Amniotic stem cell (primary cell): Measurements from ENCODE around the gene DDIT4L.
"Not testable (repeated sequence)": the region's sequence is repeated elsewhere in the genome, so short reads cannot be mapped to it uniquely, and the experiment has no call there.

Experiments
- DNase-seq: peaks from one replicate; lab custom pipeline; 2025; lab: John Stamatoyannopoulos, UW

The DDIT4L gene, protein sequence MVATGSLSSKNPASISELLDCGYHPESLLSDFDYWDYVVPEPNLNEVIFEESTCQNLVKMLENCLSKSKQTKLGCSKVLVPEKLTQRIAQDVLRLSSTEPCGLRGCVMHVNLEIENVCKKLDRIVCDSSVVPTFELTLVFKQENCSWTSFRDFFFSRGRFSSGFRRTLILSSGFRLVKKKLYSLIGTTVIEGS

DNA sequence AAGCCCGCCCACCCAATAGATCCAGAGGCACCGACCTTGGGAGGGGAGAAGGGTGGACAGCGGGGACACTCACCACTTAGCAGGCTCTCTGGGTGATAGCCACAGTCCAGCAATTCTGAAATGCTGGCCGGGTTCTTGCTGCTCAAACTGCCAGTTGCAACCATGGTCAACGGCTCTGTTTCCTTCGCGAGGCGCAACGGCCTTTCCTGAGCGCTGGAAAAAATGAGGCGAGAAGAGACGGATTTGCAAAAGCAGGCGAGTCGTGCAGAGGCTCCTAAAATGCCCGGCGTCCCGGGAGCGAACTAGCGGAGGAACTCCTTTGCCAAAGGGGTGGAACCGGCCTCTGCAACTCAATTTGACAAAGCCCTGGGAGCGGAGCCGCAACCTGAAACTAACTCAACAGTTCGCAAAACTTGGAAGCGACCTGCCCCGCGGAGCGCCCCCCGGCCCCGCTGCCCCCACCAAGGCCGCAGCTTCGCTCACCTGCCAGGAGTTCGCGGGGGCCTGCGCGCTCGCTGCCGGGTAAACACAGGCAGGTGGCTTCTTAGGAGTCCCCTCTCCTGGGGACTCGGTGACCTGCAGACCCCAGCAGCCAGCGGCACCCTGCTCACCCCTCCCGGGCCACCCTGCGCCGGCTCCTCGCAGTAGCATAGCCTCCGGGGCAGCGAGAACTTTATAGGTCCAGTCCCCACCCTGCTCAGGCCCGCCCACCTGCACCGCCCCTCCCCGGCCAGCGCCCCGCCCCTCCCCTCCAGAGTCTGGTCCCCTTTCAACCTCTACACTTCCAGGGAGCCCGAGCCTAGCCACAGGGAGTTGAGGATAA, at the start of gene DDIT4L:
DDIT4L (minus strand) TSS at position 649 of the 823 bp plus-strand sequence; CDS start at position 164, 485 bp downstream.
- no peak for DNase-seq

DNA sequence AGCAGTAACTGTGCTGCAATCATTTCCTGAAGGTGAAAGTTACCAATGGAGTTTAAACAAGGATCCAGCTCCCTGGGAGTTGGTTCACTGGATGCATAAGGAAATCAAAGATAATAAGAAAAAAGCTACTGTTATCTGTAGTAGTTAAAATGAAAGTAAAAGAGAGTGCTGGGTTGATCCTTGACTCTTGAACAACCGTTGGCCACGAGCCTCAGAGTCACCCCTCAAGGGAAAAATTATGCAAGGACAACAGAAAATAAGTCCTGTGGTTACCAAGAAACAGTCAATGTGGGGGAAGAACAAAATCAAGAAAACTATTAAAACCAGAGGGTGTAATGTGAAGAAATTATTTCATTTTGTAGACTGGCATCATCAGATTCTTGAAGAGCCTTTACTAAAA, 49.7 kb upstream of the DDIT4L start:
- no peak for DNase-seq

DNA sequence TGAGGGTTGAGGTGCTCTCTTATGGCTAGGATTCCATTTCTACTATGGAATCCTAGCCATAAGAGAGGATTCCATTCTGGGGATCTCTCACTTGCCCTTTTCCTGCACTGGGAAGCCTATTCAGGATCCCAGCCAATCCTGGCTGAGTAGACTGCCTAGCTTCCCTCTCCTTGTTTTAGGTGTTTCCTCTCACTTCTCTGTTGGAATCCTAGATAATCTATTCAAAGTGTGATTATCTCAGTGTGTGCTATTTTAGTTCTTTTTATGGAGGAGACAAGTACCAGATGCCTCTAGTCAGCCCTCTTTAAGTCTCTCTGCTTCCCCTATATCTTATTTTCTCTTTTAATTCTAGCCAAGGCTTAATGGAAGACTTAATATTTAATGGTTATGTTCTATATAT, 34.5 kb upstream of the DDIT4L start:
- no peak for DNase-seq

DNA sequence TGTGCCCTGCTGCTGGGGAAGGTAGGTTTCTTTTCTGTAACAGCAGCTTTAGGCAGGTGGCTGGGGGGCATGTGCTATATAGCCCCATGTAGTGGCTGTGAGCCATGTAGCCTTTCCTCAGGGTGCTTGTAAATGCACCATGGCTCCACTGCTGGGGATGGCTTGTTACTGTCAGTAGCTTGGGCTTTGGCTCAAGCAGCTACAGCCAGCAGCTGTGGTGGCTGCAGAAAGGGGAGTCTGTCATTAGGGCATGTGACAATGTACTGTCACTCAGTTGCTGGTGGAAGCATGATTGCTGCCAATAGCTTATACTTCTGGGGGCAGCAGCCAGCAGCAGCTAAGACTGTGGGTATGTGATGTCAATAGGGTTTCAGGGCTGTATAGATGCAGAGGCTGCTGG, 33.9 kb upstream of the DDIT4L start:
- DNase-seq: no peak

DNA sequence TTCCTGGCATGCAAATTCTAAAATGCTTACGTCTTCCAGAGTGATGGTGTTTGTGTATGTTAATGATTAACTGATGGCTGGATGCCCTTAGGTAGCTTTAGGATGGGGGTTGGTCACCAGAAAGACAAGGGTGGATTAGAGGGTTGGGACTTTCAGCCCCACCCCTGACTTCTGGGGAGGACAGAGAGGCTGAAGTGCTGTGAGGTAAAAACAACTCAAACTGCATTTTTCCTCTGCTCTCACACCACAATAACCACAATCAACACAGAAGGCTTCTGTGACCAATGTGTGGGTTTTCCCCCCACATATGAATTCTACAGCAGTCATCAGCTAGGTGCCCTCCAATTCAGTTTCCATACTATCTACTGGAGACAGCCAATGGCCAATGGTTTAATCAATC, 18.7 kb upstream of the DDIT4L start:
- no peak for DNase-seq

DNA sequence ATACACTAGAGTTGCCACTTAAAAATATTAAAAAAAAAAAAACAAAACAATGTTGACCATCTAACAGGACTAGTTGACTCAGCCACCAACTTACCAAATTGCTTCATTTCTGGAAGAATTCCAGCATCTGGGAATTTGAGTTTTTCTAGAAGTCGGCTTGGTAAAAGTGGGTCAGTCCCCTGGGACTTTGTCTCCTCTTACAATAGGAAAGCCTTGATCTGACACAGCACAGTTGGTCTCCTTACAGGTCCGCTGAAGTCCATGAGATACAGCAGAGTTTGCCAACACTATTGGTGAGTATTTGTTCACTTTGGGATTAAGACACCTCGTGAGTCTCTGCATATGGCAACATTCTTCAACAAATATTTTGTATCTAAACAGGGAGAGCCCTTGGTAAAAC, 18.2 kb upstream of the DDIT4L start:
- DNase-seq: no peak

DNA sequence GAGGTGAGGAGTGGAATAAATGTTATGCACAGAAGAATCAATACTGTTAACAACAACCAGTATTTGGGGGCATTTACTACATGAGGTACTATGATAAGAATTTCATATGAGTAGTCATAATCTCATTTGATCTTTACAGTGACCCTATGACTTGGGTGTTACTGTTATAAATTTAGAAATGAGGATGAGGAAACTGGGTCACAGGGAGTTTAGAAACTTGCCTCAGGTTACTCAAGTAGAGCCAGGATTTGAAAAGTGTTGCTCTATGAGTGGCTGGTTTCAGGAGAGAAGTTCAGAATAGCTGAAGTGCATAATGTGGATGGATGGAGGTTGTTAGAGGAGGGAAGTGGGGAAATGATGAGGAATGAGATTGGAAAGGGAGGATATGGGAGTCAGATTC, 16.6 kb upstream of the DDIT4L start:
- DNase-seq: no peak

DNA sequence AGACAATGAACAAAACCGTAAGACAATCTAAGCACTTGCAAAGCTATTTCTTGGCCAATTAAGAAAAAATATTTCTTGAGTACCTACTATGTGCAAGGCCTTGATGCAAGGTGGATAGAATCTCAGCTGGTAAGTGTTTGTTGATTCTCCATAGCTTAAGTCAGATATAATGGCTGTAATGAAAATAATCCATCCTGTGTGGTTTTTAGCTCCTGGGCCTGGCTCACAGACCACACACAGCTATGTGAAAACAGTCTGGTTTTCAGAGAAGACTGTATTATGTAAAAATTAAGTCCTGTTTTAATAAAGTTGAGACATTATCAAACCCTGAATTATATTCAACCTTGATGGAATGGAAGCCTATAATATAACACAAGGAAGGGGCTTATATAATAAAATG, 7.8 kb upstream of the DDIT4L start:
- no peak for DNase-seq

DNA sequence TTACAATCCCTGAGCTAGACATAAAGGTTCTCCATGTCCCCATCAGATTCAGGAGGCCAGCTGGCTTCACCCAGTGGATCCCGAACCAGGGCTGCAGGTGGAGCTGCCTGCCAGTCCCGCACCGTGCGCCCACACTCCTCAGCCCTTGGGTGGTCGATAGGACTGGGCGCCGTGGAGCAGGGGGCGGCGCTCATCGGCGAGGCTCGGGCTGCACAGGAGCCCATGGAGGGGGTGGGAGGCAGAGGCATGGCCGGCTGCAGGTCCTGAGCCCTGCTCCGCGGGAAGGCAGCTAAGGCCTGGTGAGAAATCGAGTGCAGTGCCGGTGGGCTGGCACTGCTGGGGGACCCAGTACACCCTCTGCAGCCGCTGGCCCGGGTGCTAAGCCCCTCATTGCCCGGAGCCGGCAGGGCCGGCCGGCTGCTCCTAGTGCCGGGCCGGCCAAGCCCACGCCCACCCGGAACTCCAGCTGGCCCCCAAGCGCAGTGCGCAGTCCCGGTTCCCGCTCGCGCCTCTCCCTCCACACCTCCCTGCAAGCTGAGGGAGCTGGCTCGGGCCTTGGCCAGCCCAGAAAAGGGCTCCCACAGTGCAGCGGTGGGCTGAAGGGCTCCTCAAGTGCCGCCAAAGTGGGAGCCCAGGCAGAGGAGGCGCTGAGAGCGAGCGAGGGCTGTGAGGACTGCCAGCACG, 6.3 kb upstream of the DDIT4L start:
- not testable (repeated sequence) for DNase-seq

DNA sequence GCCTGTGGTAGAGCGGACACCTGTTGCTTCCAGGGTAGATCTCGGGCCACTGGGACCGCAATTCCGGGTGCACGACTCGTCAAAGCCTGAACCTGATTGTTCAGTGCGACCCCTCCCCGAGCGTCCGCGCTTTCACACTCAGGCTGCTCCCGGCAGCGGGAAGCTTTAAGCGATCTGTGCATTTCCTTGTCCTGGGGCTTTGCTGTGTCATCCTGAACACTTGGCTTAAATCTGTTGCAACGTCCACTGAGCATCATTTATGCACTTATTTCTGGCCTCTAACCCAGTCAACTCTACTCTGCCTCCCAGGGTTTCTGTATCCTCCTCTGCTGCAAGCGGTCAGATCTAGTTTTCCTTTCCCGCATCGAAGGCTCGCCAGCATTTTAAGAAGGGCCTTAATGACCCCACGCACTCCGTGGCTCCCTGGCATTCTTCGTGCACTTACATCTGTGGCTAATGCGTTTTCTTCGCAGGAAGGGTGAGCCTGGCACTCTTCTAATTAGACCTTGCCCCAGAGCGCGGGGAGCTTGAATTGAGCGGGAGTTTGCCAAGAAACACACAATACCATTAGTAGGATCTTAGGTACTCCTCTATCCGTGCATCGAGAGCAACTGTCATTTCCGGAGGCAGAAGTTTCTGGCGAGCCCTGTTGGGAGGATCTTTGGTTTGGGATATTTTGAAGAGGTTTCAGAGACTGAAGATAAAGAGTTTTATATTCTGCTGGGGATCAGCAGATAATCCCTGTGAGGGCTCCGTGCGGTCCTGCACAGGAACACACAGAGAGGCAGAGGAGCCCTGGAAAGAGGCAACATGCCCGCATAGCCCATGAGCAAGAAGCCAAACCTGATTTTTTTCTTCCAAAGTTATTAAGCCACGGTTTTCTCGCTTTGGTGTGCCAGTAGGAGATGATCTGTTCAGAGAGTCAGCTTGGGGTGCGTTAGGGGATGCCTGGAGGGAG, 654 bp upstream of the DDIT4L start:
- DNase-seq: no peak

DNA sequence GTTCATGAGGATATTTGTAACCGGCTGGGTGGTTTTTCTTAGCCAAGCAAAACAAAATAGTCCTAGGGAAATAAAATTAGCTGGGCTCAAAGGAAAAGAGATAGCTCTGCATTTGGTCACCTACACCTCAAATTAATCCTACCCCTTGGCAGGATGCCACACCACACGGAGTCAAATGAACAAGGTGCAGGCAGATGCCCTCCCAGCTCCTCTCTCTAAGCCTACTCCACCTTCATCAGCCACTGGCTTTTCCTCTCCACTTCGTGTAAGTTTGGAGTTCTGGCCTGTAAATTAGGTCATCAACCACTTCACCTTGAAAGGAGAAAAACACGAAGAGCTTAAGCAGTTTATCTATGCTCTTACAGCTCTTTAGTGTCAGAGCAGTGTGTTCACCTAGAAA, 1.4 kb downstream of the DDIT4L start:
- DNase-seq: no peak

DNA sequence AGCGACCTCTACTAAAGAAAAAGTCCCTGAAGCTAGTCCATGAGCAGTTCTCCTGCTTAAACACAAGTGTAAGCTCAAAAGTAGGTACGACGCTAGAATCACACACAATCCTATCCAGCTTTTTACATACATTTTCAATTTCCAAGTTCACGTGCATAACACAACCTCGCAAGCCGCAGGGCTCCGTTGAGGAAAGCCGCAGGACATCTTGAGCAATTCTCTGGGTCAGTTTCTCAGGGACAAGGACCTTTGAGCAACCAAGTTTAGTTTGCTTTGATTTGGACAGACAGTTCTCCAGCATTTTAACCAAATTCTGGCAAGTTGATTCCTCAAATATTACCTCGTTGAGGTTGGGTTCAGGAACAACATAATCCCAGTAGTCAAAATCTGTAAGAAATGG, 2.5 kb downstream of the DDIT4L start:
- no peak for DNase-seq

DNA sequence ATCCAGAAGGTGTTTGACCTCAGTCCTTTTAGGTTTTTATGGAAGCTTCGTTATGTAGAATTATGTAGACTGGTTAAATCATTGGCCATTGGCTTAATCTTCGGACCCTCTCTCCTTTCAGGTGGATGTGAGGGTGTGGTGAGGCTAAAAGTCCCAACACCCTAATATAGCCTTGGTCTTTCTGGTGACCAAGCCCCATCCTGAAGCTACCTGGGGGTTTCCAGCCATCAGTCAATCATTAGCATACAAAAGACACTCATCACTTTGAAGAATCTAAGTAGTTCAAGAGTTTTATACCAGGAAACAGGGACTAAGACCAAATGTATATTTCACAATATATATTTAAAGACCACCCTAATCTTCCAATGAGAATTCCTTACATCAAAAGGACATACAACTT, 5.5 kb downstream of the DDIT4L start:
- DNase-seq: no peak

DNA sequence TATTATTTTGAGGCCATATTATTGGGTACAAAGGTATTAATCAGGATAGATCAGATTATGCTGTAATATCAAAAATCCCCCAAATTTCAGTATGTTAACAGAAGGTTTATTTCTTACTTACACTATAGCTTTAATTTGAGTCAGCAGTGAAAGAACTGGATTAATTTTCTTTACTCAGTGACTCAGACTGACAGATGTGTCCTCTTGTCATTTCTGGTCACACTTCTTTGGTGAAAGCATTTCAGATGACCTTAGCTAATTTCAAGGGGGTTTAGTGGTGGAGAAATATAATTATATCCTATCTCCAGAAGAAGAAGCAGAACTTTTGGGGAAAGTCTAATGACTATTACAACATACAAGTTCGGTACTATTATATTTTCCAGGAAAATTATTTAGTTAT, 12.4 kb downstream of the DDIT4L start:
- no peak for DNase-seq

DNA sequence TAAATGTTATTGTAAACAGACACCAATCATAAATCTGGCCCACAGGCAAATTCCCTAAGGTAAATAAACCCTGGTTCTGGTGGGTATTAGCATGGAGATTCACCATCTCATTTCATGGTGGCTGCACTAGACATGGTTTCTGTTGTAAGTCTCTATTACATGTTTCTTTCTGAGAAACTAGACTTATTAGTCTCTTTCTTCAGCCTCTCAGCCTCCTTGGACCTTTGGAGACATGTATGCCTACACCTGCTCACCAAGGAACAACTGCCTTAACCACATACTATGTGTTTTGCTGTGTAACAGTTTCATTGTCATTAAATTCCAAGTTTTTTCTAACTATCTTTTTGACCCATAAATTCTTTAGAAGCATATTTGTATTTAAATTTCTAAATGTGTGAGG, 13.1 kb downstream of the DDIT4L start:
- no peak for DNase-seq

DNA sequence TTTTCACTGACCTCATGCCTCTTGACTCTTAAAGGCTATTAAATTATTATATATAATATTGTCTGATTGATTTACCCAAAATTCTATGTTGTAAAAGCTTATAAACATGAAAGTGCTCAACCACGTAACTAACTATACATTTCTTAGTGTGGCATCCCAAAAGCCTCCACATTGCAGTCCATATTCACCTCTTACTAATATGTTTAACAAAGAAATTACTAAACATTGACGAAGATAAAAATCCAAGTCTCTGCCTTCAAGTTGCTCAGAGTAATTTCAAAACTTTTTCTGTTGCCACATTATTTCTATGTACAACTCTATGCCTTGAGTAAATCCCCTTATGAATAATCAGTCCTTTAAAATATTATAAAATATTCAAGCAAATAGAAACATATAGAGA, 14.4 kb downstream of the DDIT4L start:
- no peak for DNase-seq

DNA sequence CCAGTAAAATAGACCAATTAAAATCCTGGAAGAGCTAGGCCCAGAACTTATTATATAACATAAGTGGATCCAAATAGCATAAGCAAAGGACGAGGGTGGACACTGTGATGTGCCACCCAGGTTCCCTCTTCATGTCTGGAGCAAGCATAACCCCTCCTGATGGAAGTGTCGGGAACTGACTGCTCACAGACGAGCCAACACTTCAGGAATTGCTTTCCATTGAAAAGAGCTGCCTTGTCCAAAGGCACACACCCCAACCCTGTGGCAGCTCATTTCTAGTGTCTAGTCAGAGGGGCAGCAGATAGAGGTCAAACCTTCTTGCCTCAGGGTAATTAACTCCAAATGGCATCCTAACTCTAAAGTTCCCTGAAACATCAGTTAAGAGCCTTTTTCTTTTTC, 15.3 kb downstream of the DDIT4L start:
- DNase-seq: no peak

DNA sequence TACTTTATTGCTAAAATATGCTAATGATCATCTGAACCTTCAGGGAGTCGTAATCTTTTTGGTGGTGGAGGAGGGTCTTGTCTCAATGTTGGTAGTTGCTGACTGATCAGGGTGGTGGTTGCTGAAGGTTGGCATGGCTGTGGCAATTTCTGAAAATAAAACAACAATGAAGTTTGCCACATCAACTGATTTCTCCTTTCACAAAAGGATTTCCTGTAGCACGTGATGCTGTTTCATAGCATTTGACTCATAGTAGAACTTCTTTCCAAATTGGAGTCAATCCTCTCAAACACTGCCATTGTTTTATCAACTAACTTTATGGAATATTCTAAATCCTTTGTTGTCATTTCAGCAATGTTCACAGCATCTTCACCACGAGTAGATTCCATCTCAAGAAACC, 19.3 kb downstream of the DDIT4L start:
- no peak for DNase-seq

DNA sequence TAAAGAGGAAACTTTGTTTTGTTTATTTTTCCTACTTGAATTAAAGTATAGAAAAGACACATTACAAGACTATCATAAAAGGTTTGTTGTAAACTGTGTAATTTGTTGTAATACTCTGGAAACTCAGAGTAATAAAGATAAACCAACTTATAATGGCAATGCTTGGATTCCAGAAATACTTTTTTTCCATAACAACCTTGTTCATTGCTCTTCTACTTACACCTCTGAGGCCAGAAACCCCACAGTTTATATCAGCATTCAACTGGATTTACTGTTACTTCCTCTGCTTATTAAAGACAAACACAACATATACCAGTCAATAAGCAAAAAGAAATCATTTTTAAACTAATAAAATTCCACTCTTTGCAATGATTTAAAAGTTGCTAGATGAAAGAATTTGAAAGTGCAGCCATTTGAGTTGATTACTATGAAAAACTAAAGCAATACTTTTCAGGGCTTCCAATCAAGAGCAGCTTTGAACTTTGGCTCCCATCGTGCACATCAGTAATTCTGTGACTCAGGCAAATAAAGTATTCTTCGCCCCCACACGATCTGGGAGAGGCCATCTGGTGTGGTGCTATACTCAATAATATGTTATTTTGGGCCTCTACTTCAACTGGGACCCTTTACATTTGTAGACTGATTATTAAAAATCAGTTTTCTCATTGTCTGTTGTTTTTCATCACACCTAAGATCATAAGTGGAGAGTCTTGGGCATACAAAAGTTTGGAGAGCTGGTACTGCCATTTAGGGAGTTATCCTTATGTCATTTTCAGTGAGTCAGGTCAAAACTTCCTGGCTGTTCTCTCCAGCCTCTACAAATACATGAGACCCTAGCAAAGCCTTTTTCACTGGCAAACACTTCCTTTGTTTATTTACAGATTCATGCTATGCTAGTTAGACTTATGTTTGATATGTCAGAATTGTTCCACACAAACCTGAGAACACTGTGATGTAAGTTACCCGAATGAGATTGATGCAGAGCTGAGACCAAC, 20.5 kb downstream of the DDIT4L start:
- no peak for DNase-seq

DNA sequence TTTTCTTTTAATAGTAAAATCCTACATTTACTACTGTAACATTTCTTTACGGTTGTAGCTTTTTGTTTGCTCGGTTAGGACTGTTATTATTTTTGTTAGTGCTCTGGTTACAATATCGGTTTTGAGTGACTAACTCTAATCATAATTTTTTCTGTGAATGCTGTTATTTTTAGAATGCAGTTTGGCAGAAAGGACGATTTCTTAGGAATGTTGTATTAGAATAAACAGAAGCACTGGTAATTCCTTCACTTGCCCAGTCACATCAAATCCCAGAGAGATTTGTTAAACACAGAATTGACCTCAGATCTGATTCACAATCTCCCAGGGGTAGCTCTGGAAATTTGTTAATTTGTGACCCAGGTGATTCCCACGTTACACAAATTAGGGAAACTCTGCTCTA, 21.7 kb downstream of the DDIT4L start:
- DNase-seq: no peak
